GM23338 (cell line): ENCODE measurements around the gene BAMBI.

Experiments used
- CREB1 ChIP-seq: fragments of 250-450 bp; sonication (Bioruptor Pico); IDR thresholded peaks from 2 replicates; pipeline ENCODE4 v1.5.0; 2020; ENCODE audit warnings: low read depth, mild to moderate bottlenecking, moderate library complexity
- CTCF ChIP-seq, 2 experiments: fragments of 200-600 bp in 1 of 2; sonication (generic) in 1 of 2; conservative IDR thresholded peaks; 2 replicates each; pipeline versions ENCODE4 v1.5.1 to v1.6.1; 2016 to 2017; ENCODE audit warnings: antibody characterized with exemption in 2 of 2, low read depth in 2 of 2, mild to moderate bottlenecking in 2 of 2, moderate library complexity in 1 of 2
- ETS1 ChIP-seq: IDR thresholded peaks from 2 replicates; pipeline ENCODE4 v1.6.1; 2016; ENCODE audit warnings: antibody characterized with exemption
- EZH2 ChIP-seq: fragments of 200-600 bp; sonication (generic); IDR thresholded peaks from one replicate; pipeline ENCODE4 v1.8.0; 2017; ENCODE audit warnings: antibody characterized with exemption, mild to moderate bottlenecking, low read depth; ENCODE audit not compliant: unreplicated experiment
- EZH2phosphoT487 ChIP-seq: fragments of 200-600 bp; sonication (generic); IDR thresholded peaks from one replicate; pipeline ENCODE4 v1.8.1; 2018; ENCODE audit warnings: antibody characterized with exemption; ENCODE audit not compliant: unreplicated experiment
- JUNB ChIP-seq: IDR thresholded peaks from one replicate; pipeline ENCODE4 v1.6.1; 2016; ENCODE audit warnings: antibody characterized with exemption; ENCODE audit not compliant: unreplicated experiment
- NANOG ChIP-seq: IDR thresholded peaks from 2 replicates; pipeline ENCODE4 v1.6.1; 2016; ENCODE audit warnings: antibody characterized with exemption, borderline replicate concordance
- POLR2AphosphoS5 ChIP-seq: IDR thresholded peaks from 2 replicates; pipeline ENCODE4 v1.6.1; 2016; ENCODE audit warnings: antibody characterized with exemption, low read depth
- ZNF114 ChIP-seq: fragments of 250-450 bp; sonication (Bioruptor Pico); IDR thresholded peaks from 2 replicates; pipeline ENCODE4 v1.5.0; 2020; ENCODE audit warnings: mild to moderate bottlenecking, moderate library complexity
- ZNF331 ChIP-seq: fragments of 250-450 bp; sonication (Bioruptor Pico); IDR thresholded peaks from 2 replicates; pipeline ENCODE4 v1.5.0; 2020; ENCODE audit warnings: low read depth, mild to moderate bottlenecking, moderate library complexity
- TF ChIP-seq, protein P1 (sequence below): IDR thresholded peaks from one replicate; pipeline ENCODE4 v1.6.1; 2018; ENCODE audit warnings: antibody characterized with exemption; ENCODE audit not compliant: unreplicated experiment
- TF ChIP-seq, protein P2 (sequence below): fragments of 250-450 bp; sonication (Bioruptor Pico); IDR thresholded peaks from 2 replicates; pipeline ENCODE4 v1.5.0; 2020; ENCODE audit warnings: mild to moderate bottlenecking, moderate library complexity

- TF ChIP-seq CTCF (conservative IDR thresholded peaks at IDR 0.05; ENCODE audit: low read depth in 2 of 2) (no peak), EZH2phosphoT487 (no peak), EZH2 (no peak), CREB1 (no peak), POLR2AphosphoS5 (no peak), JUNB (no peak), ZNF114 (CRISPR knock-in tag) (no peak), NANOG (peak; percentile 48), ZNF331 (CRISPR knock-in tag) (no peak), ETS1 (no peak)
- TF ChIP-seq, protein P1, sequence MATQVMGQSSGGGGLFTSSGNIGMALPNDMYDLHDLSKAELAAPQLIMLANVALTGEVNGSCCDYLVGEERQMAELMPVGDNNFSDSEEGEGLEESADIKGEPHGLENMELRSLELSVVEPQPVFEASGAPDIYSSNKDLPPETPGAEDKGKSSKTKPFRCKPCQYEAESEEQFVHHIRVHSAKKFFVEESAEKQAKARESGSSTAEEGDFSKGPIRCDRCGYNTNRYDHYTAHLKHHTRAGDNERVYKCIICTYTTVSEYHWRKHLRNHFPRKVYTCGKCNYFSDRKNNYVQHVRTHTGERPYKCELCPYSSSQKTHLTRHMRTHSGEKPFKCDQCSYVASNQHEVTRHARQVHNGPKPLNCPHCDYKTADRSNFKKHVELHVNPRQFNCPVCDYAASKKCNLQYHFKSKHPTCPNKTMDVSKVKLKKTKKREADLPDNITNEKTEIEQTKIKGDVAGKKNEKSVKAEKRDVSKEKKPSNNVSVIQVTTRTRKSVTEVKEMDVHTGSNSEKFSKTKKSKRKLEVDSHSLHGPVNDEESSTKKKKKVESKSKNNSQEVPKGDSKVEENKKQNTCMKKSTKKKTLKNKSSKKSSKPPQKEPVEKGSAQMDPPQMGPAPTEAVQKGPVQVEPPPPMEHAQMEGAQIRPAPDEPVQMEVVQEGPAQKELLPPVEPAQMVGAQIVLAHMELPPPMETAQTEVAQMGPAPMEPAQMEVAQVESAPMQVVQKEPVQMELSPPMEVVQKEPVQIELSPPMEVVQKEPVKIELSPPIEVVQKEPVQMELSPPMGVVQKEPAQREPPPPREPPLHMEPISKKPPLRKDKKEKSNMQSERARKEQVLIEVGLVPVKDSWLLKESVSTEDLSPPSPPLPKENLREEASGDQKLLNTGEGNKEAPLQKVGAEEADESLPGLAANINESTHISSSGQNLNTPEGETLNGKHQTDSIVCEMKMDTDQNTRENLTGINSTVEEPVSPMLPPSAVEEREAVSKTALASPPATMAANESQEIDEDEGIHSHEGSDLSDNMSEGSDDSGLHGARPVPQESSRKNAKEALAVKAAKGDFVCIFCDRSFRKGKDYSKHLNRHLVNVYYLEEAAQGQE: no peak
- TF ChIP-seq, protein P2, sequence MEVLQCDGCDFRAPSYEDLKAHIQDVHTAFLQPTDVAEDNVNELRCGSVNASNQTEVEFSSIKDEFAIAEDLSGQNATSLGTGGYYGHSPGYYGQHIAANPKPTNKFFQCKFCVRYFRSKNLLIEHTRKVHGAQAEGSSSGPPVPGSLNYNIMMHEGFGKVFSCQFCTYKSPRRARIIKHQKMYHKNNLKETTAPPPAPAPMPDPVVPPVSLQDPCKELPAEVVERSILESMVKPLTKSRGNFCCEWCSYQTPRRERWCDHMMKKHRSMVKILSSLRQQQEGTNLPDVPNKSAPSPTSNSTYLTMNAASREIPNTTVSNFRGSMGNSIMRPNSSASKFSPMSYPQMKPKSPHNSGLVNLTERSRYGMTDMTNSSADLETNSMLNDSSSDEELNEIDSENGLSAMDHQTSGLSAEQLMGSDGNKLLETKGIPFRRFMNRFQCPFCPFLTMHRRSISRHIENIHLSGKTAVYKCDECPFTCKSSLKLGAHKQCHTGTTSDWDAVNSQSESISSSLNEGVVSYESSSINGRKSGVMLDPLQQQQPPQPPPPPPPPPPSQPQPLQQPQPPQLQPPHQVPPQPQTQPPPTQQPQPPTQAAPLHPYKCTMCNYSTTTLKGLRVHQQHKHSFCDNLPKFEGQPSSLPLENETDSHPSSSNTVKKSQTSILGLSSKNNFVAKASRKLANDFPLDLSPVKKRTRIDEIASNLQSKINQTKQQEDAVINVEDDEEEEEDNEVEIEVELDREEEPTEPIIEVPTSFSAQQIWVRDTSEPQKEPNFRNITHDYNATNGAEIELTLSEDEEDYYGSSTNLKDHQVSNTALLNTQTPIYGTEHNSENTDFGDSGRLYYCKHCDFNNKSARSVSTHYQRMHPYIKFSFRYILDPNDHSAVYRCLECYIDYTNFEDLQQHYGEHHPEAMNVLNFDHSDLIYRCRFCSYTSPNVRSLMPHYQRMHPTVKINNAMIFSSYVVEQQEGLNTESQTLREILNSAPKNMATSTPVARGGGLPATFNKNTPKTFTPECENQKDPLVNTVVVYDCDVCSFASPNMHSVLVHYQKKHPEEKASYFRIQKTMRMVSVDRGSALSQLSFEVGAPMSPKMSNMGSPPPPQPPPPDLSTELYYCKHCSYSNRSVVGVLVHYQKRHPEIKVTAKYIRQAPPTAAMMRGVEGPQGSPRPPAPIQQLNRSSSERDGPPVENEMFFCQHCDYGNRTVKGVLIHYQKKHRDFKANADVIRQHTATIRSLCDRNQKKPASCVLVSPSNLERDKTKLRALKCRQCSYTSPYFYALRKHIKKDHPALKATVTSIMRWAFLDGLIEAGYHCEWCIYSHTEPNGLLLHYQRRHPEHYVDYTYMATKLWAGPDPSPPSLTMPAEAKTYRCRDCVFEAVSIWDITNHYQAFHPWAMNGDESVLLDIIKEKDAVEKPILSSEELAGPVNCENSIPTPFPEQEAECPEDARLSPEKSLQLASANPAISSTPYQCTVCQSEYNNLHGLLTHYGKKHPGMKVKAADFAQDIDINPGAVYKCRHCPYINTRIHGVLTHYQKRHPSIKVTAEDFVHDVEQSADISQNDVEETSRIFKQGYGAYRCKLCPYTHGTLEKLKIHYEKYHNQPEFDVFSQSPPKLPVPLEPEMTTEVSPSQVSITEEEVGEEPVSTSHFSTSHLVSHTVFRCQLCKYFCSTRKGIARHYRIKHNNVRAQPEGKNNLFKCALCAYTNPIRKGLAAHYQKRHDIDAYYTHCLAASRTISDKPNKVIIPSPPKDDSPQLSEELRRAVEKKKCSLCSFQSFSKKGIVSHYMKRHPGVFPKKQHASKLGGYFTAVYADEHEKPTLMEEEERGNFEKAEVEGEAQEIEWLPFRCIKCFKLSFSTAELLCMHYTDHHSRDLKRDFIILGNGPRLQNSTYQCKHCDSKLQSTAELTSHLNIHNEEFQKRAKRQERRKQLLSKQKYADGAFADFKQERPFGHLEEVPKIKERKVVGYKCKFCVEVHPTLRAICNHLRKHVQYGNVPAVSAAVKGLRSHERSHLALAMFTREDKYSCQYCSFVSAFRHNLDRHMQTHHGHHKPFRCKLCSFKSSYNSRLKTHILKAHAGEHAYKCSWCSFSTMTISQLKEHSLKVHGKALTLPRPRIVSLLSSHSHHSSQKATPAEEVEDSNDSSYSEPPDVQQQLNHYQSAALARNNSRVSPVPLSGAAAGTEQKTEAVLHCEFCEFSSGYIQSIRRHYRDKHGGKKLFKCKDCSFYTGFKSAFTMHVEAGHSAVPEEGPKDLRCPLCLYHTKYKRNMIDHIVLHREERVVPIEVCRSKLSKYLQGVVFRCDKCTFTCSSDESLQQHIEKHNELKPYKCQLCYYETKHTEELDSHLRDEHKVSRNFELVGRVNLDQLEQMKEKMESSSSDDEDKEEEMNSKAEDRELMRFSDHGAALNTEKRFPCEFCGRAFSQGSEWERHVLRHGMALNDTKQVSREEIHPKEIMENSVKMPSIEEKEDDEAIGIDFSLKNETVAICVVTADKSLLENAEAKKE (CRISPR knock-in tag): no peak
These were observed 9.7 kb downstream of the BAMBI start for GRCh38 chr10:28686835-28687682.
